ENCODE data around the gene GAS7. TPM values are rescaled to one million over a fixed set of nuclear protein-coding genes. Genes with fewer than 3 reads are reported as not detected.

Gene GAS7
- total and polyA plus RNA-seq, 2 donors (not counting 1 experiment from before 2014, with no cell fraction given): 3.4 to 13.6 TPM

- Histone ChIP-seq H3K36me3 (replicated peaks in 1 of 2; ENCODE audit: control extremely low read depth in 1 of 2, control insufficient read depth in 1 of 2, extremely low read depth in 1 of 2, insufficient read depth in 2 of 2, low read length in 1 of 2) (no peaks in the 10 kb centered on the region), H3K79me2 (ENCODE audit: control insufficient read depth, insufficient read depth, low read length) (peaks cover 6% of the 10 kb centered on the region), H4K20me1 (ENCODE audit: control insufficient read depth, insufficient read depth, low read length, poor library complexity, severe bottlenecking) (no peaks in the 10 kb centered on the region), H3K27ac (ENCODE audit: low read length in 2 of 2) (no peak overlapping the region), H3K4me2 (replicated peaks; ENCODE audit: low read depth, low read length, poor library complexity, severe bottlenecking) (no peak overlapping the region), H3K9ac (ENCODE audit: low read length) (no peak overlapping the region), H3K9me3 (ENCODE audit: control extremely low read depth in 1 of 3, control insufficient read depth in 2 of 3, insufficient read depth in 1 of 3, low read length in 2 of 3) (no peaks in the 10 kb centered on the region), H3K27me3 (replicated peaks in 1 of 4; ENCODE audit: control extremely low read depth in 1 of 4, control insufficient read depth in 3 of 4, insufficient read depth in 4 of 4, low read length in 3 of 4) (no peaks in the 10 kb centered on the region), H2AFZ (ENCODE audit: insufficient read depth, low read depth, low read length, poor library complexity, severe bottlenecking) (no peak overlapping the region), H3K4me3 (ENCODE audit: control extremely low read depth in 1 of 5, extremely low read depth in 1 of 5, insufficient read depth in 1 of 5, low read depth in 2 of 5, low read length in 4 of 5) (no peak overlapping the region), H3K4me1 (ENCODE audit: control insufficient read depth in 2 of 2, insufficient read depth in 2 of 2, low read length in 2 of 2) (peaks cover 21 to 33% of the 10 kb centered on the region in 2 donors)
- Mint-ChIP-seq H3K9me3 (ENCODE audit: insufficient read depth) (no peaks in the 10 kb centered on the region), H3K4me1 (peaks cover 26% of the 10 kb centered on the region), H3K27me3 (no peaks in the 10 kb centered on the region), H3K27ac (no peak overlapping the region), H3K4me3 (no peak overlapping the region)
- ATAC-seq (ENCODE audit: low read depth) (no peak), DNase-seq (no peak)
- POLR2A ChIA-PET: interaction anchor here (0.6 kb wide), 1 partner anchor 139 kb away, joined by 6 read pairs; no protein-coding TSS in a partner anchor
- TF ChIP-seq CTCF (IDR thresholded peaks at IDR 0.05) (no peak), EZH2 (IDR thresholded peaks at IDR 0.05; ENCODE audit: borderline replicate concordance, insufficient read depth, low read depth, low read length, poor library complexity, severe bottlenecking) (no peak)
- WGBS (ENCODE audit: insufficient coverage): 84% methylated on average over 21 of the region's 21 CpGs
- CTCF ChIA-PET: no interaction called here
- intact Hi-C loops (cut with micrococcal nuclease): no loop called here
These were observed 177.0 kb downstream of the GAS7 start for GRCh38 chr17:10021272-10021984.

GRCh38 chr17:10019941-10020451 is 178.4 kb downstream of the GAS7 start:
- WGBS (ENCODE audit: insufficient coverage): 59% methylated on average over 7 of the region's 9 CpGs
- CTCF ChIA-PET: interaction anchor here (1.6 kb wide), 1 partner anchor 95 kb away, joined by 3 read pairs; no protein-coding TSS in a partner anchor
- TF ChIP-seq EZH2 (IDR thresholded peaks at IDR 0.05; ENCODE audit: borderline replicate concordance, insufficient read depth, low read depth, low read length, poor library complexity, severe bottlenecking): no peak
- TF ChIP-seq CTCF (IDR thresholded peaks at IDR 0.05): no peak

More at GRCh38 chr17:10019941-10020451, 178.4 kb downstream of the GAS7 start:
- no peaks in the 10 kb centered on the region for H3K9me3 Mint-ChIP-seq (ENCODE audit: insufficient read depth)
- no peaks in the 10 kb centered on the region for H3K27me3 Mint-ChIP-seq
- Histone ChIP-seq H3K27me3 (replicated peaks in 1 of 4; ENCODE audit: control extremely low read depth in 1 of 4, control insufficient read depth in 3 of 4, insufficient read depth in 4 of 4, low read length in 3 of 4) (no peaks in the 10 kb centered on the region), H3K27ac (ENCODE audit: low read length in 2 of 2) (no peak overlapping the region), H3K79me2 (ENCODE audit: control insufficient read depth, insufficient read depth, low read length) (peaks cover 4% of the 10 kb centered on the region), H3K9ac (ENCODE audit: low read length) (no peak overlapping the region), H3K4me1 (ENCODE audit: control insufficient read depth in 2 of 2, insufficient read depth in 2 of 2, low read length in 2 of 2) (peaks cover 21 to 38% of the 10 kb centered on the region in 2 donors), H3K4me3 (ENCODE audit: control extremely low read depth in 1 of 5, extremely low read depth in 1 of 5, insufficient read depth in 1 of 5, low read depth in 2 of 5, low read length in 4 of 5) (no peak overlapping the region), H3K9me3 (ENCODE audit: control extremely low read depth in 1 of 3, control insufficient read depth in 2 of 3, insufficient read depth in 1 of 3, low read length in 2 of 3) (no peaks in the 10 kb centered on the region), H2AFZ (ENCODE audit: insufficient read depth, low read depth, low read length, poor library complexity, severe bottlenecking) (no peak overlapping the region), H4K20me1 (ENCODE audit: control insufficient read depth, insufficient read depth, low read length, poor library complexity, severe bottlenecking) (no peaks in the 10 kb centered on the region), H3K4me2 (replicated peaks; ENCODE audit: low read depth, low read length, poor library complexity, severe bottlenecking) (no peak overlapping the region), H3K36me3 (replicated peaks in 1 of 2; ENCODE audit: control extremely low read depth in 1 of 2, control insufficient read depth in 1 of 2, extremely low read depth in 1 of 2, insufficient read depth in 2 of 2, low read length in 1 of 2) (no peaks in the 10 kb centered on the region)
- no peak for DNase-seq
- no peak for ATAC-seq (ENCODE audit: low read depth)
- intact Hi-C loops (cut with micrococcal nuclease): loop anchor here (5.0 kb wide), 1 partner anchor 32 kb away; no protein-coding TSS in a partner anchor
- H3K27ac Mint-ChIP-seq: no peak overlapping the region
- H3K4me1 Mint-ChIP-seq: peaks cover 34% of the 10 kb centered on the region
- no peak overlapping the region for H3K4me3 Mint-ChIP-seq
- POLR2A ChIA-PET: no interaction called here

Measured in B cell (primary cell).